ENCODE results near the gene LKAAEAR1.
"Not testable (repeated sequence)": the region's sequence is repeated elsewhere in the genome, so short reads cannot be mapped to it uniquely, and the experiment has no call there.

DNA sequence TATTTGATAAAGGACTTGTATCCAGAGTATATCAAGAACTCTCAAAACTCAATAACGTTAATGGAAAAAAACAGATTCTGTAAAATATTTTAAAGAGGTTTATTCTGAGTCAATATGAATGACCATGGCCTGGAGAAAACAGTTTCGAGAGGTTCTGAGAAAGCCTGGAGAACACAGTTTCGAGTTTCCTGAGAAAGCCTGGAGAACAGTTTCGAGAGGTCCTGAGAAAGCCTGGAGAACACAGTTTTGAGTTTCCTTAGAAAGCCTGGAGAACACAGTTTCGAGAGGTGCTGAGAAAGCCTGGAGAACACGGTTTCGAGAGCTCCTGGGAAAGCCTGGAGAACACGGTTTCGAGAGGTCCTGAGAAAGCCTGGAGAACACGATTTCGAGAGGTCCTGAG is 38.7 kb upstream of the LKAAEAR1 start:
- not testable (repeated sequence) for TF ChIP-seq POLR2AphosphoS5 (IDR thresholded peaks at IDR 0.05; ENCODE audit: borderline replicate concordance, low read depth, low read length); EZH2 (IDR thresholded peaks at IDR 0.05)
